GM18505 (cell line): ENCODE data around the gene PRPF8.
A peak's percentile ranks its signal among the peaks of the same experiment; 100 is the strongest.

Source experiments
- ATAC-seq: cut with Tn5 transposase; IDR thresholded peaks from one replicate; pipeline ENCODE4 v1.9.1; 2021; ENCODE audit not compliant: unreplicated experiment
- POLR2A ChIP-seq: IDR thresholded peaks from 4 replicates; pipeline ENCODE4 v1.6.1; 2011; ENCODE audit warnings: borderline replicate concordance; ENCODE audit not compliant: insufficient read depth, insufficient read length; ENCODE audit errors: extremely low read depth

The PRPF8 gene

DNA sequence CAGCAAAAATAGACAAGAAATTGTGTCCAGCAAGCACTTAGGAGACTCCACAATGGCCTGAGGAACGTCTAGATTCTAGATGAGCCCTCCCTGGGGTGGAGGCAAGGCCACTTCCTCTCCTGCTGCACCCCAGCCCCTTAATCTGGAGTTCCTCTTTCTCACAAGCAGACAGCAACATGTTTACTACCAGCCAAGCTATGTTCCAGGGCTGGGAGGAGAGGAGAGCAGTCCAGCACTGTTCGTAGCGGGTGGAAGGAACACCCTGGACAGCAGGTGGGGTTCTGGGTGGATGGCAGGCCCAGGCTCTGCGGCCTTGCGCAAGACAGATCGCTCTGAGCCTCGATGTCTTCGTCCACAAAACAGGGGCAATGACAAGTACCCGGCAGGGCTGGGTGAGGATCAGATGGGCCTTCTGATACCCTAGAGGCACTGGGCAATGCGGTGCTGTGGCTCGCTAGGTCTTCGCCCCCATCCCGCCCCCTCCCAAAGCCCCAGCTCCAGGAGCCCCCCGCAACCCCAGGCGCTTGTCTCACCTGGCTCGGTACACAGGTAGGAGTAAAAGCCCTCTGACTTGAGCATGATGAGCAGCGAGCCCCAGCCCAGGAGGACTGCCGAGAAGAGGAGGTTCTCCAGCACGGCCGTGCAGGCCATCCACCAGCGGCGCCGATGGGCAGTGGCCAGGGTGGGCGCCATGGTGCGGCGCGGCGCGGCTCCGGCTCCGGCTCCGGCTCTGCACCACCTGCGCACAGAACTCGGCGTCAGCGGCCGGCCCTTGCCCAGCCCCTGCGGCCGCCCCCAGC is 57.3 kb downstream of the PRPF8 start:
- peak; percentile 50 for TF ChIP-seq POLR2A
- ATAC-seq = no peak

DNA sequence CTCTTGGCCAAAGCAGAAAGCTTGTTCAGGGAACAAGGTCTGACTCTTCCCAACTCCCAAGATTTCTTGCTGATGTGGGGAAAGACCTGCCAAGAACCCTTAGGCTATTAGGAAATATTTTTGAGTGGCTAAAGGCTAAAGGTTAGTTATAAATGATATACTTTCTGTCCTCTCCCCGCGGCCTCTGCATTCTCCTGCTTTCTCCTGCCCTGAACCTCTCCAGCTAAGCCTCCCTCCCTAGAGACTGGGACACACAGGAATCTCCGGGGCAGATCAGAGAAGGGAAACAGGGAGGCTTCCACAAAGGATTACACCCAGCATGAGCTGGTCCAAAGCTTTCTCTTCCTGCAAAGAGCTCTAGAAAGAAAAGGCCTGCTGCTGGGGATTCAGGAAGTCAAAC is 58.3 kb downstream of the PRPF8 start:
- no peak for ATAC-seq
- TF ChIP-seq POLR2A = no peak

DNA sequence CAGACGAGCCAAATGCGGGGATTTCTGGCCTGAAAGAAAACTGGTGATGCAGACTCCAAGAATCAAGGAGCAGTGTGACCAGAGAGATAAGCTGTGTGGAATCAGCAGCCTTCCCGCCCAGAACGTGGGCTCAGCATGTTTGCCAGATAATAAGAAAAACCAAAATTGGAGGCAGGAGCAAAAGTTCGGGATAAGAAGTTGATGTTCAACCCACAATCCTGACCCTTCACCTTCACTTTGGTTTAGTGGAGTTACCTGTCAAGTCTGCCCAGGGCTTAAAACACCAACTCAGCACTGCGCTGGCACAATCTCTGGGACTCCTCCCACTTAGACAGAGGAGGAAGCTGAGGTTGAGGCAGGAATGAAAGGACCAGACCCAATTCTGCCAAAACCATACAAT is 59.1 kb downstream of the PRPF8 start:
- no peak for TF ChIP-seq POLR2A
- ATAC-seq = no peak

DNA sequence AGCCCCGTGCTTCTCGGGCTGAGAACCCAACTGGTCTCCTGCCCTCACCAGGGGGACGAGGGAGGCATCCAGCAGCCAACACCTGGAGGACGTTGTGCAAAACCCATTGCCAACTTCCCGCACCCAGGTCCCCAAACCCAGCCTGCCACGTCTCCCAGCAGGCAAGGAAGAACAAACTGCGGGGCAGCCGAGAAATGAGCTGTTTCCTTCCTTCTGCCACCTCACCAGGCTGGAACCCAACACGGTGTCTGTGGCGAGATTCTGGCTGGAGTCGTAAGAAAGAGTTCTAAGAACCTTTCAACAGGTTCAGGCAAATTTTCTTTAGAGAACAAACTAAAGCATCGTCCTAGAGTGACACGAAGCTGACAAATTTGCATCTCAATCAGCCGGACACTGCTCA is 59.6 kb downstream of the PRPF8 start:
- ATAC-seq = no peak
- no peak for TF ChIP-seq POLR2A

DNA sequence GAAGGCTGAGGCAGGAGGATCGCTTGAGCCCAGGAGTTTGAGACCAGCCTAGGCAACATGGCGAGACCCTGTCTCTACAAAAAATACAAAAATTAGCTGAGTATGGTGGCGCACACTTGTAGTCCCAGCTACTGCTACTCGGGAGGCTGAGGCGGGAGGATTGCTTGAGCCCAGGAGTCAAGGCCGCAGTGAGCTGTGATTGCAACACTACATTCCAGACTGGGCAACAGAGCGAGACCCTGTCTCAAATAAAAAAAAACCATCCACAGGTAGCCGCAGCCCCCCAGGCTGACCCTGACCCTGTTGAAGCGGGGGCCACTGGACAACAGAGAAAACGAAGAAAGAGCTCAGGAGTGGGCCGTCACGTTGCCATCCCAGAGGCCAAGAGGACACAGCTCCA is 60.0 kb downstream of the PRPF8 start:
- ATAC-seq = no peak
- no peak for TF ChIP-seq POLR2A

DNA sequence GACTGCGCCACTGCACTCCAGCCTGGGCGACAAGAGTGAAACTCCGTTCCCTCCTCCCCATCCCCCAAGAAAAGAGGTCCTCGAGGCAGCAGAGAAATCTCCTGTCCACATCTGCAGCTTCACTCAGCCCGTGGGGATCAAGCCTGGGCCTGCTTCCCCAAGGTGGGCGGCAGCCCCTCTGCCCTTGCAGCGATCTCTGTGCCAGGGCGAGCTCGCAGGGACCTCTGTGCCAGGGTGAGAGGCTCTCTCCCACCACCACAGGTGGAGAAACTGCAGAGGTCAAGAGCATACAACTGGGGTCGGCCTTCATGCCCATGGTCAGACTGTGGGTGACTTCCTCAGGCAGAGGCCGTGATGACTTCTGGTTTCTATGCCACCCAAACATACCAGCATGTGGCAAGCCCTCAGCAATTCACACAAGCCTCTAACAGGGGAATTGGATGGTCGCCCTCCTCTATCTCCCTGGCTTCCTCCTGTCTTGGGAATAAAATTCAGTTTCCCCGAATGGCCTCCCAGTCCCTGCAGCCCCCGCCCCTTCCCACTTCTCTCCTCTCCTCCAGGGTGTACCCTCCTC is 61.5 kb downstream of the PRPF8 start:
- no peak for TF ChIP-seq POLR2A
- ATAC-seq = no peak

DNA sequence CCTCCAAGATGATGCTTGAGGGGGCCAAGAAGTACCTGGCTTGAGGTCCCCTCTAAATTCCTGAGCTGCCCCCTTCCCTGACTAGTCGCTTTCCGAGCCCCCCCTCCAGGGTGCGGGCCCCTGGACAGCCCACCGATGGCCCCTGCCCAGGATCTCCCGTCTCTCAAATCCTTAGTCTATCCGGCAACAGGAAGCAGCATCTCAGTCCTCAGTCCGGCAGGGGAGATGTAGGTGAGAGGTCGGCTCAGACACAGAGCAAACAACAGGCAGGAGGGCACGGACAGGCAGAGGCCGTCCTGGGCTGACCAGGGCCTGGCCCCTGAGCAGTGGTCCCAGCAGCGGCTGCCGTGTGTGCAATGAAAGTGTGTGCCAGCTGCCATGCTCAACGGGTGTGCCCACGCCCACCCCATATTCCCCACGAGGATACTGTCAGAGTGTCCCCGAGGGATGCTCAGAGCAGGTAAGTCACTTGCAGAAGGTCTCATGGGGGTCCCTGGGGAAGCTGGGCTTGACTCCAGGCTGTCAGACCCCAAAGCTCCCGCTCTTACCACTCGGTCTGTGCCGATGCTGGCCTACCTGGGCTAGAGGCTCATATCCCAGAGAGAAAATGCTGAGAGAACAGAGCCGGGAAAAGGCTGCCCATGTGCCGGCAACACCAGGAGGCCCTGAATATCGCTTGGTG is 63.3 kb downstream of the PRPF8 start:
- ATAC-seq = no peak
- no peak for TF ChIP-seq POLR2A

DNA sequence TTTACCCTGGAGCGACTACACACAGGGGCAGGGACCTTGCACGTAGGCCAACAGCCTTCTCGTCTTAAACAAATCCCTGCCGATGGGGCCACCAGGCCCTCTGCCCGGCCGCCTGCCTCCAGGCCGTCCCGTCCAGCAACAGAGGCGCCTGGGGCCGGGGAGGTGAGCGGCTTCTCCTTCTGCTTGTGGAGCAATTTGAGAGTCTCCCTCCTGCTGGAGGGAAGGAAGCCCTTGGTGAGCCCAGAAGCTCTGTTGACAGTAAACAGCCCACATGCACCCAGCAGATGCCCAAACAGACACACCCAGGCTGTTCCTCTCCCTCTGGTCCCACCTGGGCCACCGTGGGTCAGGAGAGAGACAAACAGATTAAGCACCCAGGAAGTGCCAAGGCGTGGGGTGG is 64.2 kb downstream of the PRPF8 start:
- TF ChIP-seq POLR2A = no peak
- no peak for ATAC-seq

DNA sequence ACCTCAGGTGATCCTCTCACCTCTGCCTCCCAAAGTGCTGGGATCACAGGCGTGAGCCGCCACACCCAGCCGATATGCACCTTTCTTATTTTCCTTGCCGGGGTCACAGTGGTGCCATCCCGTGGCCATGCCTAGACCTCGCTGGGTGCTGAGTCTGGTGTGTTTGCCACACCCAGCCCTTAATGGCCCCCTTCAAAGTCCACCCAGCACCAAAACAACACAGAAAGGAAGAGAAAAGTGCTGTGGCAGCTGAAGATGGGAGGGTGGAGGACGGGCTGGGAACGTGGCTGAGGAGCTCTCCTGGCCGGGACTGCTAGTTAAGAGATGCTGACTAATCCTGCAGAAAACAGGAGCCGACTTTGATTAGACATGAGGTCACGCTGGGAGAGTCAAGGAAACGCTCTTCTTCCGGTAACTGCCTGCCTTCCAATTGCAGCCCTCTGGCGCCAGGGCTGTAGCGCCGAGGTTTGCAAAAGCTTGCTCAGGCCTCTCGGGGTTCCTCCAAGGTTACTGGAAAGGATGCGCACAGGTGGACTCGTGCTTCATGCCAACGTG is 67.0 kb downstream of the PRPF8 start:
- ATAC-seq = no peak
- no peak for TF ChIP-seq POLR2A

DNA sequence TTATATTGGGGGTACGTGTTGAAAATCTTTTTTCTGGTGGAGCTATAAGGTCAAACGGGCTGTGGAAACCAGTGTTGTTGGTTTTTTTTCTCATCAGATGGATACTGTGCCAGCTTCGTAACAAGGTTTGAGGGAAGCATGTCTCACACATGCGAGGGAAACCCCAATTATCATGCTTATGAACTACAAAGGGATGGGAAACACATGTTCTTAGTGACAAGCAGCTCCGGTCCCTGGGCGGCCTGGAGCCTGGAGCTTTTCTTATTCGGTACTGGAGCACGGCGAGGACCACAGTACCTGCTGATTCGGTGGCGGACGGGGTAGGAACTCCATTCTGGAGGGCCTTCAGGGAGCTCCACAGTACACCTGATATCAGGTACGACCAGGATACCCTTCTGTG is 68.6 kb downstream of the PRPF8 start:
- ATAC-seq = no peak
- TF ChIP-seq POLR2A = no peak

DNA sequence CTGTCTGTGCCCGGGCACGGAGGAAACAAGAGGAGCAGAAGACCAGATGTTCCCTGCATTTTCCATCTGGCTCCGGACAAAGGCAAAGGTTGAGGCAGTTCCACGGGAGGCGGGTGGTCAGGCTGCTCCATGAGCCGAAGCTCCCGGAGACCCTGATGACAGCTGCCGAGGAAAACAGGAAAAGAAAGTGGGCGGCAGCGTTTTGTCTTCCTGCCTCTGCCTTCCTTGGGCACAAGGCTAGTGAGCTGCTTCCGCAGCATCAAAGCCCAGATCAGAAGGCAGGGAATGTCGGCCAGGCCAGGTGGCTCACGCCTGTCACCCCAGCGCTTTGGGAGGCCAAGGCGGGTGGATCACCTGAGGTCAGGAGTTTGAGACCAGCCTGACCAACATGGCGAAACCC is 72.3 kb downstream of the PRPF8 start:
- TF ChIP-seq POLR2A = no peak
- no peak for ATAC-seq

DNA sequence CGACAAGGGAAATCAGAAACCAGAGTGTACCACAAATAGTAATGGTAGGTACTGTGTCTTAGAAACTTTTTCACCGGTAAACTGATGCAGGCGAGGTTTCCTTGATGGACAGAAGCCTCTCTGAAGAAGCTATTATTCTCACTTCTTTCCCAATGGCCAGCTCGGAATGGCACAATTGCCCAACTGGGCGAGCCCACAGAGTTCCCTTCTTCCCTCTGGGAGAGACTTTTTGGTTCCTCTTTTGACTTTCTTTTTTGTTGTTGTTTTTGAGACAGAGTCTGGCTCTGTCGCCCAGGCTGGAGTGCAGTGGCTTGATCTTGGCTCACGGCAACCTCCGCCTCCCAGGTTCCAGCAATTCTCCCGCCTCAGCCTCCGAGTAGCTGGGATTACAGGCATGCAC is 73.0 kb downstream of the PRPF8 start:
- no peak for ATAC-seq
- no peak for TF ChIP-seq POLR2A

DNA sequence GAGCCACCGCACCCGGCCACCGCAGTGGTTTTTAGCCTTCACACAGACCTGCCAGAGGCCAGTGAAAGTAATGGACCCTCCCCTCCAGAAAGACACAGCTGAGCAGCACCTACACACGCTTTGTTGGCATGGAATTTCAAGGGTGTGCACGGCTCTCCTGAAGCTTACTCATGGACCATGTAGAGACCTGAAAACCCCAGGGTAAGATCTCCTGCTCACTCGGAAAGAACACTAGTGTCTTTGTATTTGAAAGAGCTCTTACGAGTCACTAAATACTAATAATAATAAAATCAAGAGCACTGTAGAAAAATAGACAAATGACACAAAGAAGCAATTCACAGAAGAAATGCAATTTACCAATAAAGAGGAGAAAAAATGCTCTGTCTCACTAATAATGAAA is 76.0 kb downstream of the PRPF8 start:
- TF ChIP-seq POLR2A = no peak
- ATAC-seq = no peak

DNA sequence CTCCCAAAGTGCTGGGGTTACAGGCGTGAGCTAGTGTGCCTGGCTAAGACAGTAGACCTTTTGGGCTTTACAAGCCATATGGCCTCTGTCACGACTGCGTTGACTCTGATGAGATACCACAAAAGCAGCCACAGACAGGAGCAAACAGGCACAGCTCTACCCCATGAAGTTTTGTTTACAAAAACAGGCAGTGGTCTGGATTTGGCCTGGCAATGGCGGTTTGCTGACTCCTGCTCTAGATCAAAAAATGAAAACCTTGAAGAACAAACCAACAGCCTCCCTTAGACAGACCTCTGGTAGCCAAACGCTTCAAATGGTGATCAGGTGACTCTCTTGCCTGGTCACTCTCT is 76.7 kb downstream of the PRPF8 start:
- TF ChIP-seq POLR2A = no peak
- ATAC-seq = no peak

DNA sequence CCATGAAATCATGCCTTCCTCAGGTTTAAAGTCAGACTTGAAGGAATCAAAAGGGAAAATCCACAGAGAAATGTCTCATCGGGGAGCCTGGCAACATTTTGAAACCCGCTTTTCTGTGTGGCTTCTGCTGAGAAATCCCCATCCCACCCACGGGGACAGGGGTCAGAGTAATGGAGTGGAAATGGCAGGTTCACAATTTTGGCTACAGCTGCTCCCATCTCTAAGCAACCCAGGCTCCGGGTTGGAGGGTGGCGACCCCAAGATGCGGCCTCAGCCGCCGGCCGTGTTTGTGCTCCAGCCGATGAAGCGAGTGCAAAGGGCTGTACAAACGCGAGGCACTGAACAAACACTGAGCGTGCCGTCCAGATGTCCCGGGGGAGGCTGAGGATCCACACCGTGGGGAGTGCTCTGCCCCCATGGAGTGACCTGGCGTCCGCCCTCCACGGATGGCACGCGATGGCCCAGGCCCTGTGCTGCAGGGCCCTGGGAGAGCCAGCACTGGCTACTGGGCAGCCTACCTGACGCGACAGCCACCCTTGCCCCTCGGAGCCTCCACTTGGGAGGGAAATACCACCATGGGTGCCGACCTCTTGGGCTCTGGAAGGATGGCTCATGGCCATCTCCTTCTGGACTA is 78.2 kb downstream of the PRPF8 start:
- no peak for ATAC-seq

More for the DNA sequence above, 78.2 kb downstream of the PRPF8 start:
- no peak for TF ChIP-seq POLR2A
